Neuronal stem cell (in vitro differentiated cells): ENCODE results near the gene MON1B.

Experiments
- DNase-seq: peaks from one replicate; pipeline ENCODE4 v3.0.0-alpha.2; 2013; ENCODE audit warnings: low spot score
- H2AFZ ChIP-seq: one replicate; pipeline ENCODE4 v1.6.1; 2013; ENCODE audit warnings: mild to moderate bottlenecking, low read length, inconsistent platforms
- H2AK5ac ChIP-seq: 2 replicates; pipeline ENCODE4 v1.6.1; 2013; ENCODE audit warnings: low read depth, mild to moderate bottlenecking, inconsistent platforms, low read length, moderate library complexity, mixed read lengths
- H2BK120ac ChIP-seq: 2 replicates; pipeline ENCODE4 v1.6.1; 2013; ENCODE audit warnings: low read depth, mild to moderate bottlenecking, inconsistent platforms, low read length, moderate library complexity, mixed read lengths
- H2BK12ac ChIP-seq: one replicate; pipeline ENCODE4 v1.6.1; 2013; ENCODE audit warnings: low read length, inconsistent platforms
- H2BK15ac ChIP-seq: 2 replicates; pipeline ENCODE4 v1.6.1; 2013; ENCODE audit warnings: mild to moderate bottlenecking, low read length, inconsistent platforms, mixed read lengths
- H2BK5ac ChIP-seq: one replicate; pipeline ENCODE4 v1.6.1; 2013; ENCODE audit warnings: inconsistent platforms, mild to moderate bottlenecking, low read length, moderate library complexity
- H3K14ac ChIP-seq: one replicate; pipeline ENCODE4 v1.6.1; 2013; ENCODE audit warnings: low read length, inconsistent platforms
- H3K18ac ChIP-seq: 2 replicates; pipeline ENCODE4 v1.6.1; 2013; ENCODE audit warnings: low read length, inconsistent platforms
- H3K23ac ChIP-seq: 2 replicates; pipeline ENCODE4 v1.6.1; 2013; ENCODE audit warnings: low read depth, mild to moderate bottlenecking, mixed read lengths, low read length, inconsistent platforms; ENCODE audit not compliant: poor library complexity
- H3K27ac ChIP-seq: replicated peaks from 3 replicates; pipeline ENCODE4 v1.5.1; 2013; ENCODE audit warnings: low read length, inconsistent platforms
- H3K27me3 ChIP-seq, 3 experiments: 2 replicates each; pipeline ENCODE4 v1.6.1; 2013; ENCODE audit warnings: low read length in 3 of 3, mild to moderate bottlenecking in 2 of 3, inconsistent platforms in 1 of 3, low read depth in 1 of 3, mixed read lengths in 1 of 3, moderate library complexity in 1 of 3; ENCODE audit not compliant: control insufficient read depth in 3 of 3, insufficient read depth in 3 of 3
- H3K36me3 ChIP-seq, 2 donors: replicated peaks in 1 of 2; 2 replicates each; pipeline ENCODE4 v1.6.1; 2013; ENCODE audit warnings: low read length in 2 of 2; ENCODE audit not compliant: control insufficient read depth in 2 of 2, insufficient read depth in 2 of 2
- H3K4ac ChIP-seq: 2 replicates; pipeline ENCODE4 v1.6.1; 2013; ENCODE audit warnings: inconsistent platforms, mild to moderate bottlenecking, low read length, moderate library complexity
- H3K4me1 ChIP-seq, 2 donors: 1 replicate in 1 of 2; 2 replicates in 1 of 2; pipeline ENCODE4 v1.6.1; 2013; ENCODE audit warnings: low read length in 2 of 2, low read depth in 1 of 2; ENCODE audit not compliant: control insufficient read depth in 2 of 2, insufficient read depth in 1 of 2
- H3K4me2 ChIP-seq: one replicate; pipeline ENCODE4 v1.6.1; 2013; ENCODE audit warnings: mild to moderate bottlenecking, low read length, inconsistent platforms; ENCODE audit not compliant: insufficient read depth, poor library complexity, severe bottlenecking
- H3K4me3 ChIP-seq, 2 donors: 2 replicates each; pipeline ENCODE4 v1.5.1; 2013; ENCODE audit warnings: low read length in 2 of 2, mild to moderate bottlenecking in 2 of 2, inconsistent platforms in 1 of 2, moderate library complexity in 1 of 2
- H3K79me1 ChIP-seq: one replicate; pipeline ENCODE4 v1.6.1; 2013; ENCODE audit warnings: low read depth, mild to moderate bottlenecking, inconsistent platforms, low read length, moderate library complexity
- H3K9ac ChIP-seq: one replicate; pipeline ENCODE4 v1.6.1; 2013; ENCODE audit warnings: mild to moderate bottlenecking, low read depth, low read length, inconsistent platforms; ENCODE audit not compliant: poor library complexity
- H3K9me3 ChIP-seq, 2 donors: replicated peaks in 1 of 2; 2 replicates each; pipeline versions ENCODE3 to v1.6.1; 2013; ENCODE audit warnings: low read length in 2 of 2, mild to moderate bottlenecking in 2 of 2, inconsistent platforms in 1 of 2, low read depth in 1 of 2, mixed read lengths in 1 of 2, moderate library complexity in 1 of 2; ENCODE audit not compliant: control insufficient read depth in 2 of 2, insufficient read depth in 1 of 2
- H4K8ac ChIP-seq: one replicate; pipeline ENCODE4 v1.6.1; 2013; ENCODE audit warnings: low read depth, mild to moderate bottlenecking, inconsistent platforms, low read length, moderate library complexity
- H4K91ac ChIP-seq: one replicate; pipeline ENCODE4 v1.6.1; 2013; ENCODE audit warnings: low read length, low read depth, mild to moderate bottlenecking, inconsistent platforms; ENCODE audit not compliant: poor library complexity
- WGBS, 2 donors: extraction: QIAGEN DNeasy Blood & Tissue Kit; methylation state at CpG; one replicate each; pipeline ENCODE4 v1.1.7; 2013; ENCODE audit warnings: missing lambda C conversion rate in 2 of 2, mixed read lengths in 1 of 2; ENCODE audit not compliant: insufficient read length in 2 of 2, insufficient replicate concordance in 1 of 2; ENCODE audit errors: extremely low coverage in 2 of 2; 5-methylcytosine and 5-hydroxymethylcytosine counted together

The MON1B gene

DNA sequence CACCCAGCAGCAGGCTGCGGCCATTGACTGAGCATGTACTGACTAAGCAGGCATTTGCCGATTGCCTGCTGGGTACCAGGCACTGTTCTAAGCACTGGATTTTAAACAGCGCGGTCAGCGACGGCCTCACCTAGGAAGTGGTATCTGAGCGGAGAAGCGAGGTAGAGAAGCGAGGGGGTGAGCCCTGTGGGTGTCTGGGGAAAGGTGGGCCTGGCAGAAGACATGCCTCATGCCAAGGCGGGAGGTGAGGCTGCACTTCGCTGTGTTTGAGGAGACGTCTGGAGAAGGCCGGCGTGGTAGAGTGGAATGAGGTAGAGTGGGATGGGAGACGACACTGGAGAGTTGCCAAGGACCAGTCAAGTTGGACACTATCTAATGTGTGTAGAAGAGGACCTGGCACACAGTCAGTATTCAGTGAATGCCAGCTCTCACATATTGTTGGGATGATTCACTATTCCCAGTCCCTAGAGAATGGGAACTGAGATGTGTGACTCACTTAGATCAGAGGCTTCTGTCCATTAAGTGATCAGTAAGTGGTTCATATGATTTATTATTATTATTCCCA, 22.6 kb downstream of the MON1B start:
- no peak overlapping the region for H4K91ac ChIP-seq
- H2BK120ac ChIP-seq, result no peak overlapping the region
- no peak overlapping the region for H2AFZ ChIP-seq
- no peak overlapping the region for H2BK12ac ChIP-seq
- no peak overlapping the region for H3K18ac ChIP-seq
- no peak overlapping the region for H2BK5ac ChIP-seq
- H3K4me2 ChIP-seq, result no peak overlapping the region
- H3K36me3 ChIP-seq, result no peaks in the 10 kb centered on the region
- no peak overlapping the region for H3K27ac ChIP-seq
- no peak overlapping the region for H2BK15ac ChIP-seq
- no peak for DNase-seq
- peaks cover 1 to 4% of the 10 kb centered on the region in 2 donors for H3K9me3 ChIP-seq
- H3K4me3 ChIP-seq, result no peak overlapping the region
- H3K79me1 ChIP-seq, result no peaks in the 10 kb centered on the region
- H3K9ac ChIP-seq, result no peak overlapping the region
- H3K4ac ChIP-seq, result no peak overlapping the region
- no peaks in the 10 kb centered on the region for H3K27me3 ChIP-seq
- H3K14ac ChIP-seq, result no peak overlapping the region
- H3K23ac ChIP-seq, result no peak overlapping the region
- H3K4me1 ChIP-seq, result peaks cover 5 to 10% of the 10 kb centered on the region in 2 donors
- WGBS, 2 donors, result no CpG with 5 or more reads among the region's 15 CpGs
- H2AK5ac ChIP-seq, result no peak overlapping the region
- no peak overlapping the region for H4K8ac ChIP-seq

DNA sequence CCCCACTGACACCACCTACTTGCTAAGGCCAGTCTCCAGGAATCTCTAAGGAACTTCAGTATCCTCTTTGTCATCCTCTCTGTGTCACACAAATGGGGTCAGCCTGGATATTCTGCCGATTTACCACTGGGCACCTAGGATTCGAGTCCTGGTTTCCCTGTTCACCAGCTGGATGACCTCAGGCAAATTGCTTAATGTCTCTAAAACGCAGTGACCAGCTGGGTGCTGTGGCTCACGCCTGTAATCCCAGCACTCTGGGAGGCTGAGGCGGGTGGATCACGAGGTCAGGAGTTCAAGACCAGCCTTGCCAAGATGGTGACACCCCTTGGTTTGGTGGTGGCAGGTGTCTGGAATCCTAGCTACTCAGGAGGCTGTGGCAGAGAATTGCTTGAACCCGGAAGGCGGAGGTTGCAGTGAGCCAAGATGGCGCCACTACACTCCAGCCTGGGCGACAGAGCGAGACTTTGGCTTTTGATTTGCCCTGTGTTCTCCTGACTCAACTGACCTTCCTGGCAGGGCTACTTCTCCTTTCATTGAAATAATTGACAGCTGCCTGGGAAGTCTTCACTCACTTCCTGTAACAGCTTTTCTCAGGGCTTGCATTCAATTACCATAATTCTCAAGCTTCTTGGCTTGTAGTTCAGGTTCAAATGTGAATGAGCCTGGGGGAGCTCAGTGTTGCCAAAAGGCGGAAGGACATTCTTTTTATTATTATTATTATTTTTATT, 23.6 kb downstream of the MON1B start:
- Histone ChIP-seq H3K4ac (no peak overlapping the region), H3K14ac (no peak overlapping the region), H3K27ac (no peak overlapping the region), H2BK5ac (no peak overlapping the region), H3K4me3 (no peak overlapping the region), H4K8ac (no peak overlapping the region), H3K79me1 (no peaks in the 10 kb centered on the region), H2BK12ac (no peak overlapping the region), H2AK5ac (no peak overlapping the region), H2BK15ac (no peak overlapping the region), H3K23ac (no peak overlapping the region), H3K9ac (no peak overlapping the region), H3K27me3 (no peaks in the 10 kb centered on the region), H3K9me3 (peaks cover 1 to 4% of the 10 kb centered on the region in 2 donors), H3K36me3 (no peaks in the 10 kb centered on the region), H3K18ac (no peak overlapping the region), H4K91ac (no peak overlapping the region), H3K4me2 (no peak overlapping the region), H3K4me1 (peaks cover 5 to 10% of the 10 kb centered on the region in 2 donors), H2AFZ (peak overlapping the region; percentile 78), H2BK120ac (no peak overlapping the region)
- DNase-seq, result no peak
- no CpG with 5 or more reads among the region's 12 CpGs for WGBS, 2 donors

DNA sequence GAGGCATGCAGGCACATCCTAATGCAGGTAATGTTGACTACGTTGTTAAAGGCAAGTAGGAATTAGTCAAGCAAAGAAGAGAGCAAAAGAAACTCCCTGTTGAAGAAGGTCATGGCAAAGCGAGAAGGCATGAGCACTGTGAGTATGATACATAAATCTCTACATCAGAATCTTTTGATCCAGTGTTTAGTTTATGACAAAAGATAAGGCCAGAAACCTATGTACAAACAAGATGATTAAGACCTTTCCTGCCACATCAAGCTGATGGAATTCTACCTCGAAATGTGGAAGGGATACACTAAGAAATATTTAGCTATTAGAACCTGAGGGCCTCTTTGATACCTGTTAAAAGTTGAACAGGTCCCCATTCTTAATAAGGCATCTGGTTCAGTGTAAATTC, 28.4 kb downstream of the MON1B start:
- no peaks in the 10 kb centered on the region for H3K9me3 ChIP-seq
- H3K79me1 ChIP-seq, result no peaks in the 10 kb centered on the region
- H4K91ac ChIP-seq, result no peak overlapping the region
- H2BK120ac ChIP-seq, result no peak overlapping the region
- H3K27me3 ChIP-seq, result no peaks in the 10 kb centered on the region
- H3K4ac ChIP-seq, result no peak overlapping the region
- H3K23ac ChIP-seq, result no peak overlapping the region
- H3K14ac ChIP-seq, result no peak overlapping the region
- no peak overlapping the region for H3K9ac ChIP-seq
- WGBS, 2 donors, result no CpG with 5 or more reads among the region's 3 CpGs
- no peak for DNase-seq
- peaks cover 0 to 2% of the 10 kb centered on the region in 2 donors for H3K36me3 ChIP-seq
- no peak overlapping the region for H3K18ac ChIP-seq
- no peak overlapping the region for H2AFZ ChIP-seq
- no peak overlapping the region for H2AK5ac ChIP-seq
- no peak overlapping the region for H3K4me2 ChIP-seq
- H2BK15ac ChIP-seq, result no peak overlapping the region
- H2BK12ac ChIP-seq, result no peak overlapping the region
- H3K27ac ChIP-seq, result no peak overlapping the region
- no peak overlapping the region for H3K4me3 ChIP-seq
- peaks cover 0 to 4% of the 10 kb centered on the region in 2 donors for H3K4me1 ChIP-seq
- H2BK5ac ChIP-seq, result no peak overlapping the region
- no peak overlapping the region for H4K8ac ChIP-seq

DNA sequence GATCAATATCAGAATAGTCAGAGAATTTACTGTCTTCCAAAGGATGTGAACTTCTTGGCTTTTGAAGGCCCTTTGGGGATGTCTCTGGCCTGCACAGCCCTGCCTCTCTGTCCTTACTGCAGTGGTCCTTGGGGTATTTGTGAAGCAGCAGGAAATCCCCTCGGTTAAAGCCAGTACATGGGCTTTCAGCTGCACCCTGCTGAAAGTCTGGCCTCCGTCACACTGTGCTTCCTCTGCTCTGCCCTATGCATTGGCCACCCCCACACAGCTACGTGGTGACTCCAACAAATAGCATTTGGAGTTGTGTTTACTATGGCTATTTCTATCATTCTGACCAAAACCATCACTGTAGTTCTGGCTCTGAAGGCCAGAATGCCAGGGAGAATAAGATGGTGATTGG, 29.4 kb downstream of the MON1B start:
- DNase-seq, result no peak
- Histone ChIP-seq H3K79me1 (no peaks in the 10 kb centered on the region), H4K91ac (no peak overlapping the region), H3K27me3 (no peaks in the 10 kb centered on the region), H3K4ac (no peak overlapping the region), H3K18ac (no peak overlapping the region), H2BK5ac (no peak overlapping the region), H3K27ac (no peak overlapping the region), H2AK5ac (no peak overlapping the region), H2AFZ (no peak overlapping the region), H3K4me1 (no peaks in the 10 kb centered on the region), H4K8ac (no peak overlapping the region), H3K23ac (no peak overlapping the region), H3K9ac (no peak overlapping the region), H3K9me3 (no peaks in the 10 kb centered on the region), H2BK12ac (no peak overlapping the region), H3K14ac (no peak overlapping the region), H3K4me2 (no peak overlapping the region), H2BK120ac (no peak overlapping the region), H3K36me3 (peaks cover 0 to 2% of the 10 kb centered on the region in 2 donors), H3K4me3 (no peak overlapping the region), H2BK15ac (no peak overlapping the region)
- WGBS, 2 donors, result no CpG with 5 or more reads among the region's 3 CpGs
